Islet of Langerhans (tissue), 1 donor: Measurements from ENCODE around the gene RUNX1.

Experiments used
- FAIRE-seq: peaks from one replicate; lab custom pipeline; 2011; peaks lifted over from hg19 to GRCh38; lab: Jason Lieb, UNC

Gene RUNX1

DNA sequence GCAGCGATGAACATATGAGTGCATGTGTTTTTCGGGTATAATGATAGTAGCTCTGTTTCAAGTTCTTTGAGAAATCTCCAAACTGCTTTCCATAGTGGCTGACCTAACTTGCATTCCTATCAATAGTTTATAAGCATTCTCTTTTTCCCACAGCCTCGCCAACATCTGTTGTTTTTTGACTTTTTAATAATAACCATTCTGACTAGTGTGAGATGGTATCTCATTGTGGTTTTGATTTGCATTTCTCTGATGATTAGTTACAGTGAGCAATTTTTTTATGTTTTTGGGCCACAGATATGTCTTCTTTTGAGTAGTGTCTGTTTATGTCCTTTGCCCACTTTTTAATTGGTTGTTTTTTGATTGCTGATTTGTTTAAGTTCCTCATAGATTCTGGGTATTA, 10.6 kb upstream of the RUNX1 start:
- peak; percentile 45 for FAIRE-seq

DNA sequence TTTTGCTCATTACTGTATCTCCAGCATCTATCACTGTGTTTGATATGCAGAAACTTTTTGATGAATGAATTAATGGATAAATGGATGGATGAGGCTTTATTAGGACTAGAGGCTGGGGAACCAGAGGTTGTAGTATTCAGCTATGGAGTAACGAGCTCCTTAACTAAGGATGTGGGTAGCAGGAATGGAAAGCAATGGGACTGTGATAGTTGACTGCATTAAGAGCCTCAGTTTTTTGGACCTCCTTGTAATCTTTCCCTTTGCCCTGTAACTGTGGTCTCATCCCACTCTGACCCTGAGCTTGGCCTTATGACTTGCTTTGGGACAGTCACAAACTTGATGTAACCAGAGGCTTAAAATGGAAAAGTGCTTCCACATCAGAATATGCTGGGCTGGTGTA, 9.0 kb upstream of the RUNX1 start:
- FAIRE-seq, result no peak

DNA sequence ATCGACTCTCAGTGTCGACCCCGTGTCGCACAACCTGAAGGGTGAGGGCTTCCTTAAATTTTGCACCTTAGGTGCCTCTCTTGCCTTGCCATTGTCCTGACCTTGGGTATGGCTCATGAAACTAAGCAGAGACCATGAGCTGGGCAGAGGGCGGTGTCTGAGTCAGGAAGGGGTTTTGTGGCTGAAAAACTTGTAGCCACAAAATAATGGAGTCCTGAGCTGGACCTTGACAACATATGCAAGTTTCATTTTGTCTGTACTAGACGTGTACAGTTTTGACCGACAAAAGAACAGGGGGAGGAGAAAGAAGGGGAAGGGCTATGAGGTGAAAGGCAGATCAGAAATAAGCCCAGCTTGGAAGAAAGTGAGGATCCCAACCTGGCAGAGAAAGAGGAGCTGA, 8.3 kb upstream of the RUNX1 start:
- FAIRE-seq, result no peak

DNA sequence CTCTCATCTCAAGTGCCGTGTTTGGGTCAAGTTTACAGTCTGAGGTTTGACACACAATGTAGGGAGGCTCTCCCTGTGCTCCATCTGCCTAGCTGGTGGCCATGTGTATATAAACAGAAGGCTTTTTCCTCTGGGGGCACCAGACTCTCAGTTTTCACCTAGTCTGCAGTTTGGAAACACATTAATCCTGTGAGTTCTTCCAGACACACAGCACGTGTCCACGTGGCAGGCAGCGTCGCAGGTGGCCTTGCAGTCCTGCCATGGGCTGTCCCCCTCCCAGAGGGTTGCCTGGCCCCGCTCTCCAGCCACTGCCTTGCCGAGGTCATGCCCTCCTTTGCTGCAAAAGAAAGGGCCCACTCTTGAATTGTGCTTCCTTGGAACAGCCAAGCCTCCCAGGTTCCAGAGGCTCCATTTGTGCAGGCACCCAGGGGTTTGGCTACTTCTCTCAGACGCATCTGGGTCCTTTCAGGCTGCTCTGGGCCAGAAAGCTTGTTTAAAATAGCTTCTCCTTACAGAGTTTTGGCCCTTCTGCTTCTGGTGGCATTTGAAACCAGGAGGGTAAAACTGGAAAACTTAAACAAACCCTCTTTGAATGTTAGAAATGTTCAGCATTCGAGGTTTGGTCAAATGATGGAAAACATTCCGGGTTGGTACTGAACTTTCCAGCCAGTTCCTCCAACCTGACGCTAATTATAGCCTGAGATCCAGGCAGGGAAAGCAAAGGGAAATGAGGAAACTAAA, 4.4 kb upstream of the RUNX1 start:
- no peak for FAIRE-seq

DNA sequence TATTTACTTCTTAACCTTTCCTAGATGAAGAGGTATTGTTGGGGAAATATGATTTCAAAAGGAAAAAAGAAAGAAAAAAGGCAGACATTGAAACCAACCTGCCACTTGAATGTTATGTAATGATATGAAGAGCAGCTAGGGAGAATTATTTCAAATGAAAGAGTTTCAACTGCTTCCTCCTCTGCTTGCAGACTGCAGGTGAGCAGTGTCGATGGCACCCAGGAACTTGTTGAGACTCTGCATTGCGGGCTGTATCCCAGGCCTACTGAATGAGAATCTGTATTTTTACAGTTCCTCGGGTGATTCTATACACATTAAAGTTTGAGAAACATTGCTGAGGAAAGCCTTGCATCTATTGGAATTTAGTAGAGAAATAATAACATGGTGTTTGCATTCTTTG, 3.7 kb upstream of the RUNX1 start:
- no peak for FAIRE-seq

DNA sequence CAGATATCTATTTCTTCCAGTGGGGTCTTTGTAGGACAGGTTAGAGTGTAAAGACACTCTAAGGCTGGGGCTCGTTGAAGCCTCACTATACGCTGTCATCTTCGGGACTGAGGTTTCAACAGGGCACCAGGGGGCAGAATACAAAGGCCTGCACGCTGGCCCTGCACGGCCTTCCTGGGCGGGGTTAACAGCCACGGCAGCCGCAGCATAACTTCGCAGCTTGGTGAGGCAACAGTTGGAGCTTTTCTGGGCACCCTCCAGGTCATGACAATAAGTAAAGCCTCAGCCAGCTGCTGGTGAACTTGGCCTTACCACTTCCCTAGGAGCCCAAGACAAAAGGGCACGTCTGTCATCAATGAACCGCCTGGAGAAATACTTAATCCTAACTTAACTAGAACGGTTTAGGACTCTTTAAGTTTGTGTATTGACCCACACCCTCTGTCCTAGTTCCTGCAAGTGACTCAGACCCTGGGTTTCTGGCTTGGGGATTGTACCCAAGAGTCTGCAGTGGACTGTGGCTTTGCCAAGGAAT, 2.3 kb upstream of the RUNX1 start:
- no peak for FAIRE-seq

DNA sequence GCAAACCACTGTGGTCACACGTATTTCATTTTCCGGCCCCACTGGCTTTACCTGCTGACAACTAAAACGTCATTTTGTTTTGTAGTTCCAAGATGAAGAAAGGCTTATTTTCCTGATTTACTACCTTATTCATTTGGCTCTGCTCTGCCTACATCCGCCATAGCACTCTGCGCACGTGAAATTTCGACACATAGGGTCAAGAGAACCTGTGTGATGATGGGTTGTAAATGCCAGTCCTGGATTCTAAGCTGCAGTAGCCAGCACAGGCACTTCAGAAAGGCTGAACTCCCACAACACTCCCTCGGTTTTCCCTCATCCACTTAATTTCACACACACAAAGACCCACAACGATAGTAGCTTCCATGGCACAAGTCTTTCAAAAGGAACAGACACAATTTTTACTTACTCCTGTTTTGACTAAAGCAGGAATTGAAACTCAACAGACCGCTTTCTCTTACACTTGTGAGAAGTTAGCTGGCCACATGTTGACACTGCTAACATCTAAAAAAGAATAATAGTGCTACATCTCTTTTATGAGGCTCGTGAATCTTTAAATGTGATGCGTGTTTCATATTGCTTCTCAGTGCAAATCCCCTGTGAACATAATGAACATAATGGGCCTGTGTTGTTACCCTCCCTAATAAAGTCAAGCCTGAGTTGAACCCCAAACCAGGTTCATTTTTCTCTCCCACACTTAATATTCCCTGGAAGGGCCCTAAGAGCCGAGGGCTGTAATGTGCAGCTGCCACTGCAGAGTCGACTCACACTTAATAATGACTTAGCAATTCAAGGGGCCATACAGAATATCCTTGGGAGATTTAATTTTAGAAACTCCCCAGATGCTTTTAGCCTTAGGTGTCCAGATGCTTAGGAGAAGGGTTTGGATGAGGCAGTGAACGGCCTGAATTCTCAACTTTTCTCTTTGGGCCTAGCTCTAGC, 1.5 kb upstream of the RUNX1 start:
- FAIRE-seq, result no peak

DNA sequence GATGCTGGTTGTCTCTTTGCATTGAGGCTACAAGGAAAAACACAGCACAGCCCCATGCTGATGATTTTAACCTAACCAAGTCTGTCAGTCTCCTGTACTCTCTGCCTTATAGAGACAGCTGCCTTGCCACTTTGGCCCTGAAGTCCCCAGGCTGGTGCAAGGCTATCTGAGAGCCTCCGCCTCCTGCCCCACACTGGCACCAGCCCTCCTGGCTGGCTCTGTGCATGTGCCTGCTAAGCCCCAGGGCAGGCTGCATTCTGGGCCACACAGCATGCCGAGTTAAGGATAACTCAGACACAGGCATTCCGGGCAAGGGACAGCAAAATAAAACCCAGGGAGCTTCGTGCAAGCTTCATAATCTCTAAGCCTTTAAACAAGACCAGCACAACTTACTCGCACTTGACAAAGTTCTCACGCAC, 910 bp downstream of the RUNX1 start:
- FAIRE-seq, result no peak

DNA sequence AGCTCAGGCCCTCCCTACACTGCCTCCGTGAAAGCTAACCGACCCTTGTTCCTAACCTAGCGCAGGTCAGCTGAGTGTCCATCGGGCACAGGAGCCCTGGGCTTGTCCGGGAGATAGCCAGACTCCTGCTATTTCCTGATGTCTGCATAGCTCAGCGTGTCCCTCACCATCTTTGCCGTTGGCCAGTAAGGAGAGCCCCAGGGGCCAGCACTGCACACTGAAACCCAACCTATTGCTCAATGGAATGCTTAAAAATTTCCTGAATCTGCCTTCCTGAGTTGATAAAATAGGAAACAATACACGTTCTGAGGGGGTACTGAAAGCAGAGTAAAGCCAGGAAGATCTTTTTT, 2.2 kb downstream of the RUNX1 start:
- FAIRE-seq, result no peak

DNA sequence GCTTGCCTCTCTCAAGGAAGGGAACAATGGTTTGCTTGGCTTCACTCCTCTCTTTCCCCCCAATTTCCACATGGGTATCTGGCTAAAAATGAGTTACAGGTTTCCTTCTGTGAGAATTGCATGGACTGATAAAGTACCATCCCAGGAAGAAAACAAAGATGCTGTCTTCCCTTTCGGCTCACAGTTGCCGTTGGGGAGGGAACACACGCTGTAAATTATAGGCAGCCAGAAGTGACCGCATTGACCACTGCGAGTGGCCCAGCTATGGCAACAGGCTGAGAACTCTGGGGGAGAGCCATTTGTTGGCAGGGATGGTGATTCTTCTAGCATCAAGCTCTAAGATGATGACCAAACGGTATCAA, 2.9 kb downstream of the RUNX1 start:
- FAIRE-seq, result no peak

DNA sequence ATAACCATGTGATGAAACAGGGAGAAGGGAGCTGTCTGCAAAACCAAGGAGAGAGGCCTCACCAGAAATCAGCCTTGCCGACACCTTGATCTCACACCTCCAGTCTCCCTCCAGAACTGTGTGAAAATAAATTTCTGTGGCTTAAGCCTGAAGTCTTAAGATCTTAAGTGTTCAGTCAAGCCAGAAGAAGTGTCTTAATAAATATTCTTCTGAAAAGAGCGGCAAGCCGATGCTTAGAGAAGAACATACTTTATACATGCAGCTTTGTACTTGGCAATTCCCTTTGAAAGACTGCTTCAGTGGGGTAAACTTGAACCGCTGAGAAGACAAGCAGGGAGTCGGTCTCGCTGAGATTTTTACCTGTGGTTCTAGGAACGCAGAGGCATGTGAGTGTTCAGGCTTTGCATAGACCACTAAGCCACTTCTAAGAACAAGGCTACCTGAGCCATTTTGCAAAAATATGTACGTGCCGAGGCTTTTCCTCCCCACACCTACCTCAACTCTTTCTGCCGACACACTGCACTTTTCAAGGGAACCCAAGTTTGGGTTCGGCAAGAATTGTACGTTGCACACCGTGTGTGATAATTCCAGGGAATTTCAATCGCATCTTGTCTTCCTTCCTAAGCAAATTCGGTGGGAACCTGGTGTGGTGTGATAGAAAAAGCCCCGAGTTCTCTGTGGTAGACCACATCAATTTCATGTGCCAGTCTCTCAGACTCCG, 3.4 kb downstream of the RUNX1 start:
- no peak for FAIRE-seq

DNA sequence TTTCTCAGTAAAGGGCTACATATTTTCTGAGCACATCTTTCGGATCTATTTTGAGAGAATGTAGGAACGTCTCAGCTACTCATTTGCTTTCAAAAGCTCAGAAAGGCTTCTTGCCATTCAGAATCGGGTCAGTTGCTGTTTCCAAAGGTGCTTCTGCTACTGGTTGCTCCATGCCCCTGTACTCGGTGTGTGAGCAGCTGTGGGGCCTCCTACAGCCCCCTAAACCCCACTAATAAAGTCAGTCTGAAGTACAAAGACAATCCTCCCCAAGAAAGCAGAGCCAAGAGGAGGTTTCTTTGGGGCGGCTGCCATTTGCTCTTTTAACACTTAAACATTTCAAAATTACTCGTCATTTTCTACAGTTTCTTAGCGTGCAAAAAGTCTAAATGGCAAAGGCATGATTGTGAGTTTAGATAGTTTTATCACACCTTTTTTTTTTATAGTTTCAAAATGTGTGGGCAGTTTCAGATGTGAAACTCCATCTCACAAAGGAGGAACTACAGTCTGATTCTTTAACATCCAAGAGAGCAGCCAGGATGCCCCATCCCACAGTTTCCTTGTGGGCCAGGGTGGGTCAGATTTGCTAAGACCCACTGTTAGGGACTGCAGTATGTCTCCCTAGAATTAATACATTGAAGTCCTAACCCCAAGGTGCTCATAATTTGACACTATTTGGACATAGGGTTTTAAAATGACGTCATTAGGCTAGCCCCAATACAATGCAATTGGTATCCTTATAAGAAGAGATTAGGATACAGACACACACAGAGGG, 4.1 kb downstream of the RUNX1 start:
- FAIRE-seq, result no peak

DNA sequence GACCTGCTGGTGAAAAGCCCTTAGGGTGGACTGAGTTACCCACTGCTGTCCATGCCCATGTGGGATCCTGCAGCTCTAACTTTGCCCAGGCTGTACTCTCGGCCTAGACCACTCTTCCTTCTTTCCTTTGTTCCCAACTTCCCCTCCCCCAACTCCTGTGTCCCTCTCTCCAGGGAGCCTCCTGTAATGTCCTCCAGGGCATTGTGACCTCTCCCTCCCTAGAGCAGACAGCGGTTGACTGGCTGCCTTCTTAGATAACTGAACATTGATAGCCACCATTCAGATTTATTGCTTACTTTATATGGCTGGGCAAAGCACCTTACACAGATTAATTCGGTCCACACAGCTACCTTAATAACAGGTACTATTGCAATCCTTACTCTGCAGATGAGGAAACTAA, 5.0 kb downstream of the RUNX1 start:
- no peak for FAIRE-seq

DNA sequence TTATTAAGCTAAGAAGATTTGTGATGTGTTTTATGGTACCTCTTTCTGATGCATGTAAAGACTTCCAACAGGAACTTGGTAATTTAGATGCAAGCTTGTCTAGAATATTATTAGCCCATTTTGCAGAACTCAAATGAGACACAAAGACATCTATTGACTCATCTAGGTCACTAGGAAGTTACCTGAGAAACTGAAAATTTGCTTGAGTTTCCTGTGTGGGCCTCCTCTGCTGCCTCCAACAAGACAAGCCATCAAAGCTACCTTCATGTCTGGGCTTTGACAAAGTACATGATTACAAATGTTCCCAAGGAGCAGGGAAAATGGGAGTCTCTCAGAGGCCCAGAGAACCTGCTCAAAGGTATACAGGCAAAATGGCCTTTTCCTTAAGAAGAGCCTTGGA, 5.6 kb downstream of the RUNX1 start:
- no peak for FAIRE-seq

DNA sequence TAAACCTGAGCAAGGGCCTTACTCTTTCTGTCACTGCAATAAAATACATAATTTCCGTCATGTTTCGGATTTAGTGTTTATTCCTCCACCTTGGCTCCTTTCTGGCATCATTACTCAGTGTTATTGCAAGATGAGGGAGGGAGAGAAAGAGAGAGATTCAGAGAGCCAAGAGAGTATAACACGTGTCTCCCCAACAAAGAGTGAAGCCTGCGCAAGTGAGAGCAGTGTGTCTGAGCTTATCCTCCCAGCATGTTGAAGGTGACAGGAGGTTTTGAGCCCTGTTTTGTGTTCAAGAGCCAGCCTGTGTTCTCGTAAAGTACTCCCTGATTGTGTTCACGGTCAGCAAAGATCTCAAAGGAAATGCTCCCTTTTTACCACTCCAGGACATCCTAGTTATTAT, 6.3 kb downstream of the RUNX1 start:
- no peak for FAIRE-seq

DNA sequence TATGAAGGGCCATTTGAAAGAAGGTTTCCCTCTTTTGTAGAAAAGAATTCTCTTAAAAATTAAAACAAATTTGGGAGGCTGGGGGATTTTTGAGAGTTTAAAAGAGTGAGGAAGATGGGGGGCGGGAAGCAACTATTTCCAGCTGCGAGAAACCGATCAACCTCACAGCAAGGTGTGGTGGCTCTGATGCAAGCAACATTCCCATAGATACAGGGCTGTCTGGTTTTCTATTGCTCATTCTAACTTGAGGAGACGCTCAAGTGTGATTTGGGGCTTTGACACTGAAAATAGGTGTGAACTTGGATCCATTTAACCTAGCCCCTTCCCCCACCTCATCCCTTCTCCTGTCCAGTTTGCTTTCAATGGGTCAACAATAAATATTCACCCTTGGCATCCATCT, 7.2 kb downstream of the RUNX1 start:
- FAIRE-seq, result no peak

DNA sequence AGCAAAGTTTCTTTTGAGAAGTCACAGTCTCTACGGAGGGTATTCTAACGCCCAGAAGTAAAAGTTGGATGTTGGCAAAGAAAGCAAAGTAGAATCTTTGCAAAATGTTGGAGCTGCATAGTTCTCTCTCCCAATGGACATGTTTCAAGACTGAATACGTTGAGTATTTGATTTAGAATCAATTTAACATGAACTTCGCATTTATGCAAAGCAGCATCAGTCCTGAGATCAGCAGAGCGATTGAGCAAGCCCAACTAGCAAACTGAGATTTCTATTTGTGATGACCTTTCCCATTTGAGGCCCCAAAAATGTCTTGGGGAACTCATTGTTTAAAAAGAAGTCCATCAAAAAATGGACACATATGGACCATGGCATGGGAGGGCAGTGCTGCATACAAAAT, 8.0 kb downstream of the RUNX1 start:
- no peak for FAIRE-seq

DNA sequence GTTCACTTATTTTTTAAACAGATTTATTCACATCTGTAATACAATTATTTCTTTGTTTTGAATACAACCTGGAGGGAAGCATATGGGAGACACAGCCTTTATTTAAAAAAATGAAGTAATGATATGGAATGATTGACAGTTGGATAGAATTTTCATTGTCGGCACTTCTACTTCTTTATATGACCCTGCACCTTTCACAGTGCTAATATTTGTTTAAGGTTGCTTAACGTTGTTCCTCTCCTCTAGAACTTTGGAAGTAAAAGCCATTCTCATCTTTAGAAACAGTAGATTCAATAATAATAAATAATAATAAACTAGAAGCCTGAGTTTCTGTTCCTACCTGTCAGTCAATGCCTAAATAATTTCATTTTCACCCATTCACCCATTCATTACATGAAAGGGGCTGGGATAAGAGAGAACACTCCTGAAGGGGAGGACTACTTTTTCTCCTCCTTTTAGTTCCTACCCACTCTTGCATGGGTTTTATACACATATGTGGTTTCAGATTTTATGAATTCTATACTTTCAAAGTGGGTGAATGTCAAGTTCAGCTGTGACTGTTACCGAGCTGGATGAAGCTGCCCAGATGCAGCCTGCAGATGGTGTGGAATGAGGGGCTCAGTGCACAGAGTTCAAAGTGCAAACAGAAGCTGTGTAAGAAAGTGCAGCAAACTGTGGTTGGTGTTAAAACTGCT, 9.4 kb downstream of the RUNX1 start:
- no peak for FAIRE-seq

DNA sequence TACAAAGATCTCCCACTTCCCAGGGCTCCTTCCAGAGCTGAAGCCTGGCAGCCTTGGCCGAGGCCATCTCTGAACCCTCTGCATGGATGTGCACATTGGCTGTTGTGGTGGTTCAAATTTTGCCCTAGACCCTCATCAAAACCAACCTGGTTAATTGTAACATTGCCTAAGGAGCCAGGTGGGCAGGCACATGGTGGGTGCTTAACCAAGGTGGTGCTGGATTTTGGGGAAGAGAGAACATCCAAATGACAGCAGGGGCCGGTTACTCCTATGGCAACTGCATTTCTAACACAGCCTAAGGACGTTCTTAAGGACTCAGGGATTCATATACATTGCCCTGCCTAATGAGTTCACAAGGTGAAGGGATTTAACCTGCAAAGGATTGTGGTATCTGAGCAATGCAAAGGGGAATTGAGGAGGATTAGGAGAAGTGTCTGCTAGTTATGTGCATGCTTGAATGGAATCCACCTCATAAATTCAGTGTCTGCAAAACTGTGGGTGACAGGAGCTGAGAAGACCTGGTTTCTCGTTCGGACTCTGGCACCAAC, 10.3 kb downstream of the RUNX1 start:
- FAIRE-seq, result no peak

DNA sequence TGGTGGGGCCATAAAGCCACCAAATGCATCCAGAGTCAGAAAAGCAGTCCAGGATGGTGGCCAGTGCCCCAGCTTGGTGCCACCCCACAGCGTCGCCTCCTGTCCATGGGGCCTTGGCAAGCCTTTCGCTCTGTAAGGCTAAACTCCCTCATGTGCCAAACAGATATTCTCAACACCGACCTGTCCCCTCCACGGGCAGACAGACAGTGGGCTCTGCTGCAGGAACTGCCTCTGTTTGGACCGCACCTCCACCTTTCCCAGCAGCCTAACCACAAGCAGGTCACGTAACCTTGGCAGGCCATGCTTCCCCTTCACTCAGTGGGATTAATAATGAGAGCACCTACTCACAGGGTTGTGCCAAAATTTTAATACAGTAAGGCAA, 11.7 kb downstream of the RUNX1 start:
- FAIRE-seq, result no peak
